ENCODE measurements around the gene RDH12. TPM values are rescaled to one million over a fixed set of nuclear protein-coding genes. Genes with fewer than 3 reads are reported as not detected.

Gene RDH12
- total and polyA plus RNA-seq, 2 donors (not counting 3 experiments of a cell fraction or from before 2014, with no cell fraction given) = not detected

DNA sequence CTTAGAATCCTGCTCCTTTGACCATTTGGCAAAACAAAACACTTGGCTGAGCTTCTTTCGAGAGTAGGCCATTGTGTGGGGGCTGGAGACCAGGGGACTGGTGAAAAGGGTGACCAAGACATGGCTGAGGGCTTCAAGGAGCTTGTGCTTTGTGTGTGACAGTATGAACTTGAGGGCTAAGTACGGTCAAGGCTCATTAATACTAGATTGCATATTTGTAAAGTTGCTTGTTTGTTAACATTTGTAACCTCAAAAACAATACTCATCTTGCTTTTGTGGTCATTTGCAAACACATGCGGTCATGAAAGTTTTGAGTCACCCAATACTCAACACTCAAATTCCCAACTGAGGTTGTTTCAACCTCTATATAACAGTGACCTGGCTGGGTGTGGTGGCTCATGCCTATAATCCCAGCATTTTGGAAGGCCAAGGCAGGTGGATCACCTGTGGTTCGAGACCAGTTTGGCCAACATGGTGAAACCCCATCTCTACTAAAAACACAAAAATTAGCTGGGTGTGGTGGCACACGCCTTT is 72.2 kb downstream of the RDH12 start:
- H2AFZ ChIP-seq (ENCODE audit: low read depth, low read length) = no peak overlapping the region
- no peak overlapping the region for H3K27ac ChIP-seq (ENCODE audit: insufficient read depth, low read depth, low read length)
- H3K9ac ChIP-seq (replicated peaks; ENCODE audit: extremely low read depth, insufficient read depth, low read length) = no peak overlapping the region
- CTCF ChIA-PET = interaction anchor here (1.4 kb wide), 1 partner anchor 14 kb away, joined by 3 read pairs; no protein-coding TSS in a partner anchor
- POLR2A ChIA-PET = no interaction called here
- H3K79me2 ChIP-seq (ENCODE audit: control insufficient read depth, insufficient read depth, low read length) = no peaks in the 10 kb centered on the region
- TF ChIP-seq JUN (IDR thresholded peaks at IDR 0.05; ENCODE audit: borderline replicate concordance, insufficient read depth, insufficient read length, low read depth) = no peak
- TF ChIP-seq CTCF (IDR thresholded peaks at IDR 0.05; ENCODE audit: extremely low read depth in 1 of 2, insufficient read depth in 1 of 2, low read depth in 1 of 2, low read length in 2 of 2) = no peak
- no peak for TF ChIP-seq GATA2 (IDR thresholded peaks at IDR 0.05; ENCODE audit: insufficient read depth, insufficient read length, low read depth, low read length)
- TF ChIP-seq FOS (IDR thresholded peaks at IDR 0.05; ENCODE audit: borderline replicate concordance, insufficient read depth, low read length) = no peak
- TF ChIP-seq, protein P1, sequence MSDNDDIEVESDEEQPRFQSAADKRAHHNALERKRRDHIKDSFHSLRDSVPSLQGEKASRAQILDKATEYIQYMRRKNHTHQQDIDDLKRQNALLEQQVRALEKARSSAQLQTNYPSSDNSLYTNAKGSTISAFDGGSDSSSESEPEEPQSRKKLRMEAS (IDR thresholded peaks at IDR 0.05; ENCODE audit: insufficient read depth, insufficient read length) = no peak
- no peak for TF ChIP-seq EZH2 (IDR thresholded peaks at IDR 0.05; ENCODE audit: borderline replicate concordance, low read depth, low read length, severe bottlenecking)
- no peak for TF ChIP-seq POLR2AphosphoS5 (IDR thresholded peaks at IDR 0.05; ENCODE audit: insufficient read depth, low read depth, low read length)
- no peak for TF ChIP-seq MYC (IDR thresholded peaks at IDR 0.05; ENCODE audit: low read depth, low read length)
- TF ChIP-seq POLR2A (IDR thresholded peaks at IDR 0.05; ENCODE audit: low read depth, low read length) = no peak
- no peaks in the 10 kb centered on the region for H3K4me1 ChIP-seq (ENCODE audit: control insufficient read depth, extremely low read depth, insufficient read depth, low read length)
- no peaks in the 10 kb centered on the region for H3K9me3 ChIP-seq (replicated peaks; ENCODE audit: control insufficient read depth, insufficient read depth, low read length)
- H3K27me3 ChIP-seq (ENCODE audit: control insufficient read depth in 2 of 2, insufficient read depth in 2 of 2, low read length in 2 of 2) = no peaks in the 10 kb centered on the region
- dilution Hi-C loops (cut with MboI; ENCODE audit: extremely low pct_ligation_motif_present, low sequenced_read_pairs) (no loop called here), intact Hi-C loops (cut with micrococcal nuclease) (no loop called here)
- DNase-seq (ENCODE audit: low read depth, low spot score) (no peak), FAIRE-seq (no peak)
- no peaks in the 10 kb centered on the region for H3K9me1 ChIP-seq (replicated peaks; ENCODE audit: control insufficient read depth, extremely low read depth, insufficient read depth, low read length)
- H3K4me3 ChIP-seq (replicated peaks in 1 of 3; ENCODE audit: insufficient read depth in 1 of 3, low read depth in 1 of 3, low read length in 3 of 3) = no peak overlapping the region
- H3K4me2 ChIP-seq (ENCODE audit: insufficient read depth, low read length) = no peak overlapping the region
- peaks cover 26 to 54% of the 10 kb centered on the region in 2 experiments for H3K36me3 ChIP-seq (ENCODE audit: control insufficient read depth in 2 of 2, extremely low read depth in 1 of 2, insufficient read depth in 2 of 2, low read length in 2 of 2)
- no TSS peak for BruUV-seq (replicated peaks)
- H4K20me1 ChIP-seq (replicated peaks; ENCODE audit: control insufficient read depth, extremely low read depth, insufficient read depth, low read length) = no peaks in the 10 kb centered on the region
